IgD-negative memory B cell (primary cell): ENCODE measurements around the gene AP3M1. TPM values are rescaled to one million over a fixed set of nuclear protein-coding genes. Genes with fewer than 3 reads are reported as not detected.

Experiments used
- polyA plus RNA-seq: library from polyadenylated mRNA; unstranded; fragments of 300-500 nt; fragmentation: Illumina TruSeq; gene quantifications from one replicate; pipeline ENCODE4 v1.2.3, GENCODE V29; 2021

Gene AP3M1
- polyA plus RNA-seq, 1 donor from 2014 or later, result 28.1 TPM

Other genes with a start within 250 kb of the AP3M1 start
- not detected for gene PLAU, start 239.7 kb downstream of the AP3M1 start, polyA plus RNA-seq
- gene VCL, start 152.7 kb downstream of the AP3M1 start, polyA plus RNA-seq, result 44.2 TPM
- 196 TPM for gene ADK, start 393 bp upstream of the AP3M1 start, polyA plus RNA-seq